ENCODE results near the gene WT1.
"Not testable (repeated sequence)": the region's sequence is repeated elsewhere in the genome, so short reads cannot be mapped to it uniquely, and the experiment has no call there.

WT1 gene

DNA sequence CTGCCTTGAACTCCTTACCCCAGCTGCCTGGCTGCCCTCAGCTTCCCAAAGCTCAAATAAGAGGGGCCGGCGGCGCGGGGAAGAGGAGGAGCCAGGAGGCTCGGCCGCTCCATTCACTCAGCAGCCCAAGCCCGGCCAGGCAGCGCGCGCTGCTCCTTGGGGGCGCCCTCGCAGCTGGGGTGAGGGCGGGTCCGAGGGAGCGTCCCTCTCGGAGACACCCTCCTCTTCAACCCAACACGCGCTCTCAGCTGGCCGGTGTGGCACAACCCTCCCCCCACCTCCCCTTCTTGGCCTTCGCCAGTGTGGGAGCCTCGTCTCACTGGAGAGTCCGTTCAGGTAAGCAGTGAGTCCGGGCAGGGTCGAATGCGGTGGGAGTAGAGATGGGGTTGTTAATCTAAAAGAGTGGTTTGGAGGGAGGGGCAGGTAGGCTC, at the start of gene WT1:
WT1 (minus strand) TSS at position 29 of the 431 bp plus-strand sequence.
- DNase-seq, result no peak

DNA sequence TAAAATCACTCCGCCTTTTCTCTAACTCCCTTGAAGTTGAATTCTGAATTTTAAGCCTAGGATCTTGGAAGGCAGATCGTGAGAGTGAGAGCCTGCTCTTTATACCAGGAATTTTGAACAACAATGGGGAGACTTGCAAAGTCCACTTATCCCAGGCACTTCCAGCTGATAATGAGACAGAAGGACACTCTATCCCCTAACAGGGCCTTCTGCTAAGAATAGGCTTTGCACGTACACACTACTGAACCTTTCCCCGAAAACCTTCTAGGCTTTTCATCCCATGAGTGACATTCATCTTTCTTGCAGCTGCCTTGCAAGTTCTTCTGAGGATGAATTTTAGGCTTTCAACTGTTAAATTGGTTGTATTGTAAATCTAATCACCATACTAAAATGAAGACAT, 44.0 kb upstream of the WT1 start:
- DNase-seq, result no peak

DNA sequence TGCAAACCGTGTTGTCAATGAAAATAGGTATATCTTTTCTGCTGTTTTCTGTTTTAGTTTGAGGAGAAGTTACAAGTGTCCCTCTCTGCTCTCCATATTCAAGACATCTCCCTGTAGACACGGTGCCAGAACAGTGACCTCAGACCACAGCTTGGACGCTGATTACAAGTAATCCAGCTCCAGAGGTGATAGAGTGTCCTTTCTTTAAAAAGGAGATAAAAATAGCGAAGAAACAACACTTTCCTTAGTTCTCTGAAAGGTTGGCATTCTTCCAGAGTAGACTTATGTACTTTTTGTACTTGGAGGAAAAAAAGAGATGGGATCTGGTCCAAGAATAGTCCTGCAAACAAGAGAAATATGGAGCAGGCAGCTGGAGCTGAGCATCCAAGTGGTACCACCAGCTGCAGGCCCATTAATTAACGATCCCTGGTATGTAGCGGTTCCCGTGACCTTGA, 43.0 kb upstream of the WT1 start:
- DNase-seq, result no peak

DNA sequence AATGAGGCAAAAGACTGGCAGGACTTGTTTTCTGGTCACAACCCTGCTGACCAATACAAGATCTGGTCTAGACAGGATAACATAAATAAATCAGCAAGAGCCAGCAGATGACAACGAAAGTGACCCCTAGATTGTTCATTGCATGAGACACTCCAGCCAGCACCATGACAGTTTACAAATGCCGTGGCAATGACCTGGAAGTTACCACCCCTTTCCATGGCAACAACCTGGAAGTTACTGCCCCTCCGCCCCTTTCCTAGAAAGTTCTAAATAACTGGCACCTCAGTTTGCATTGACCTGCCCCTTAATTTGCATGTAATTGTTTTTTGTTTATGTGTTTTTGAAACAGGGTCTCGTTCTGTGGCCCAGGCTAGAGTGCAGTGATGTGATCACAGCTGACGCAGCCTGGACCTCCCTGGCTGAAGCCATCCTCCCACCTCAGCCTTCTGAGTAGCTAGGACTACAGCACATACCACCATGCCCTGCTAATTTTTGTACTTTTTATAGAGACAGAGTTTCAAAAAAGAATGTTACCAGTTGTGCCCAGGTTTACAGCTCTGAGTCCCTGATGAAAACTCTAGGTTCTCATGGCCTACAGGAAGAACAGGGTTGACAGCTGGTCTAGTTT, 38.1 kb upstream of the WT1 start:
- DNase-seq, result no peak

DNA sequence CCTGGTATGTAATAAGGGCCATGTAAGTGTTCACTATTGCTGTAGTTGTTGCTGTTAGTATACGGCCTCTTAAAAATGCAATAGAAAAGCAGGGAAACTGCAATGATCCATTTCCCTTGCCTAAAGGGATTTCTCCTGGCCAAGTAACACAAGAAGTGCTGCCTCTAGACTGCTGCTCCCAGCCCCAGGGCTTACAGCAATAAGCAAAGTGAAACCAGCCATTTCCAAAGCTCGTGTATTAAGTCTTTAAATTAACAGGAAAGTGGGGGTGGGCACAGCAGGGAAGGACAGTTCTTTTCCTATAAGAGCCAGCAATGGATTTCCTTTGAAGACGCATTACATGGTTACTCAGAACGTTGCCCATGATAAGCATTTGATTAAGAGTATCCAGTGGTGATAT, 36.9 kb upstream of the WT1 start:
- no peak for DNase-seq

DNA sequence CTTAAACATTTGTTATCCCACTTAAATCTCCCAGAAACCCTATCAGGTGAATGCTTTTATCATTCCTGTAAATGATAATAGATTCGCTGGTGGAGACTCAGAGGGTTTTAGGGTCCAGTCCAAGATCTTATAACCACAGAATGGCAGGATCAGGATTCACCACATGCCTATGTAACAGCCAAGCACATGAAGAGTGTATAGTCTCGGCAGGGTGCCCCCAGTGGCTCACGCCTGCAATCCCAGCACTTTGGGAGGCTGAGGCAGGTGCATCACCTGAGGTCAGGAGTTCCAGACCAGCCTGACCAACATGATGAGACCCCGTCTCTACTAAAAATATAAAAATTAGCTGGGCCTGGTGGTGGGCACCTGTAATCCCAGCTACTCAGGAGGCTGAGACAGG, 36.2 kb upstream of the WT1 start:
- not testable (repeated sequence) for DNase-seq

DNA sequence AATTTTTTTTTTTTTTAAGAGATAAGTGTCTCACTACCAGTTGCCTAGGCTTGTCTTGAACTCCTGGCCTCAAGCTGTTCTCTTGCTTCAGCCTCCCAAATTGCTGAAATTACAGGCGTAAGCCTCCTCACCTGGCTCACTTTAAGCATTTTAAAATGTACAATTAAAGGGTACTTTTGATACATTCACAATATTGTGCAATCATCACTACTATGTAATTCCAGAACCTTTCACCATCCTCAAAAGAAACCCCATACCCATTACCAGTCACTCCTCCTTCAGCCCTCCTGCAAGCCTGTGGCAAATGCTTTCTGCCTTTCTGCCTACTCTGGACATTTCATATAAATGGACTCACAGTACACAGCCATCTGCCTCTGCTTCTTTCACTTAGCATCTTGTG, 34.5 kb upstream of the WT1 start:
- no peak for DNase-seq

DNA sequence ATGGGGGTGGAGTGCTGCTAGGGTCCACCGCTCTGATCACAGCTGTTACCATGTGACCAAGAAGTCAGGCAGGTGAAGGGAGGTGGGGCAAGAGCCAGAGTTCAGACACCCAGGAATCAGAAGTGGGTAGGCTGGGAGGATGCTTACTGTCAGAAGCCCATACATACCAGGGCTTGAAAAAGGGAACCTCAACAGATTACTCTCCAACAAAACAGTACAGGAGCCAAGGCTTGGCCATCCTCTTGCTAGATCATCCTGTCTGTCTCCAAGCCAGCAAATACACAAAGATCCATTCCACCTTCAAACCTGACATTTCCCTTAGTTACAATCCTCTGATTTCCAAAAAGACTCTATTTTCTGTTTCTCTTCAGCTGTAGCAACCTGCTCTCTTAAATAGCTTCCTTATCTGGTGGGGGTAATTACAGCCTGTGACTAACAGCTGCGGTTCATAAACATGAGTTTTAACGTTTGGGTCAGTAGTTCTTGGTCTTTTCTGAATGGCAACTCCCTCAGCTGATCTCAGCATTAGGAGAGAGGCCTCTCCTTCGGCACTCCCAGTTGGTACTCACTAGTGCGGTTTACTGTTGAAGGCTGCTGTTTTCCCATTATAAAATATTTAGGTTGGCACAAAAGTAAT, 31.1 kb upstream of the WT1 start:
- DNase-seq, result no peak

DNA sequence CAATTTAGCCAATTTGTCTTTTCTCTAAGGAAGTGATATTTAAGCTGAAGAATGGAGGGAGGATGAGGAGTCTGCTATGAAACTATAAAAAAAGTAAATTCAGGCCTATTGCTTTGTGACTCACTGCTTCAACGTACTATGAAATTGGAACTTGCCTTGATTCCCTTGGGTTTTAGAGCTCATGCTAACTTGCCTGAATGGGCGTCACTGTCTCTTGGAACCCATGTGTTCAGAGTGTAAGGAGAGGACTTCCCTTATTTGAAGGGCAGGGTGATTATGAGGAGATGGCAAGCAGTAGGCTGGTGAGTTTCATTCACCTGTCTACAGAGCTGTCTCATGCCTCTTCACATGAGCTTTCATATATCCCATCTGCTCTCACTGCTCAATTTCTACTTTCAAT, 28.7 kb upstream of the WT1 start:
- no peak for DNase-seq

DNA sequence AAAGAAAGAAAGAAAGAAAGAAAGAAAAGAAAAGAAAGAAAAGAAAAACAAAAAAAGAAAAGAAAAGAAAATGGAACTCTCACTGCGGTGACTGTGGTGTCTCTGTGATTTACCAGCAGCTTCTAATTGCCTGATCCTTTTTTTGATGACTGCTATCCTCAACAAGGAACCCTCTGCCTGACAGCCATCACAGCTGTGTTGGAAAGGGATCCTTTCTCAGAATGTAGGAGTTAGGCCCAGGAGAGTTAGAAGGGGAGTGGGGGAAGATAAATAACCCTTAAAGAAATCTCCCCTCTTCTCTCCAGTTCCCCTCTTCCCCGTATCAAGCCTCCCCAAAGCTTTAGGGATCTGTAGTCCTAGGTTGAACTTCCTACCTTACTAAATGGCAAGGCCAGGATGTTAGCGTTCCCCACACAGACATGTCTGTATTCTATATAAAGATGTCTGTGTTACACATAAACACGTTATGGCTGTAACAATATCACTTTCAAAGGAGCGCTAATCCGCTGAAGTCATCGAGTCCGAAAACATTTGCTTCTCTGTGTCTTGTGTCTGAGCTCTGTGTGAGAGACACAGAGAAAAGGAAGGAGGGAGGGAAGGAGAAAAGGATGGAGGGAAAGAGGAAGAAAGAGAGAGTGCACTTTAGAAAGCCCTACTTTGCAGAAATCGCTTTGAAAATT, 26.8 kb upstream of the WT1 start:
- DNase-seq, result no peak

DNA sequence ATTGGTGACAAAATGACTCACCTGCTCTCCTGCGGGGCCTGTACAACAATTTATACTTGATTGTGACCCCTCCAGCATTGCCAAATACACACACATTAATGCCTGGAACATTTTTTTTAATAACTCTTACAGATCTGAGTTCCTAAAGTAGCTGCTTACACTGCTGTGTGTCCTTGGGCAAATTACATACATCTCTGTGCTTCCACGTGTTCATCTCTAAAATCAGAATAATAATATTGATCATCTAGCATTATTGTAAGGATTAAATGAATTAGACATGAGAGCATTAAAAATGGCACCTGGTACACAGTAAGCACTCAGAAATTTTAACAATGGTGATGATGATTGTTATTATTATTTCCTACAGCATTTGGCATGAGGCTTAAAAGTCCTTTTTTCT, 21.5 kb upstream of the WT1 start:
- DNase-seq, result no peak

DNA sequence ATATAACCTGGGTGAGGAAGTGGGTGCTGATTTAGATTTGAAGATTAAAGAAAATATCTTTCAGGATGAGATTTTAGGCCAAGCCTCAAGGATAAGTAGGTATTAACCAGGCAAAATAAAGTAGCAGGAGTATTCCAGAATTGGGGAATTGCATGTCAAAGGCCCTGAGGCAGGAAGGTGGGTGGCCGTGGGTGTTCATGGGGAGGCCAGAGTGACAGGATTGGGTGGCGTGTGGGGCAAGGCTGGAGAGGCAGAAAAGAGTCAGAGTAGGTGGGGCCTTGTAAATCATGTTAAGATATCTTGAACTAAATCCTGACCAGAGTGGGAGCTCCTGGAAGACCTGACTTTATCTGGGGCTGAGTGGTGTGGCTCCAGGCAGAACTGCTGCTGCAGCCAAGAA, 19.7 kb upstream of the WT1 start:
- no peak for DNase-seq

DNA sequence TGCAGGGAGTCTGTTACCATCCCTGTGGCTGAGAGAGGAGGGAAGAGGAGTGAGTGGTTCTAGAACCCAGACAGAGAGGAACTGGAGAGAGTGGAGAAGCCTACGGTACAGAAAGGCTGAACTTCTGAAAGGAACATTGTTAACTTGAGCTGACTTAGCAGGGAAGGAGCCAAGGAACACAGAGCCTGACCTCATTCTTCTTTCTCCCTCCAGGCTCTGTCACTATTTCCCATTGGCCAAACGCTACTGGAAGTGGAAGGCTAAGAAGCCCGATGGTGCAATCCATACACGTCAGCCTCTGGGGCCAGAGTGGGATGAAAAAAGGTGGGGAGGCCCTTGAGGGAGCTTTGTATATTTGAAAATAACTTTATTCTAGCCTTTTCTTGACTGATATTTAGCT, 16.5 kb upstream of the WT1 start:
- no peak for DNase-seq

DNA sequence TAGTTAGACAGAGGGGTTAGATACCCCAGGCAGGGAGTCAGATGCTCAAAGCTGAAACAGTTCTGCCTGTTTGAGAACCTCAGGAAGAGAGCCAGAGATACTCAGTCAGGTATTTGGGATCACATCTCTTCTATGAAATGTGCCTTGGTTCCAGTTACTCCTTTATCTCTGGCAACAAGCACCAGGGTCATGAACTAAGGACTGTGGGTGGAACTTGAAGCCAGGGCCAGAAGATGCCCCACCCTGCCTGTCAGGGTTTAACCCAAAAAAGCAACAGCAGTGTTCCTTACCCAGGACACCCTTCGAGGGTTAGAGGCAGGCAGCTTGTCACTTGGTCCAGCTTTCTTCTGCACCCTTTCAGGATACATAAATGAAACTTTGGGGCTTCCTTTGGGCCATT, 15.0 kb upstream of the WT1 start:
- no peak for DNase-seq

DNA sequence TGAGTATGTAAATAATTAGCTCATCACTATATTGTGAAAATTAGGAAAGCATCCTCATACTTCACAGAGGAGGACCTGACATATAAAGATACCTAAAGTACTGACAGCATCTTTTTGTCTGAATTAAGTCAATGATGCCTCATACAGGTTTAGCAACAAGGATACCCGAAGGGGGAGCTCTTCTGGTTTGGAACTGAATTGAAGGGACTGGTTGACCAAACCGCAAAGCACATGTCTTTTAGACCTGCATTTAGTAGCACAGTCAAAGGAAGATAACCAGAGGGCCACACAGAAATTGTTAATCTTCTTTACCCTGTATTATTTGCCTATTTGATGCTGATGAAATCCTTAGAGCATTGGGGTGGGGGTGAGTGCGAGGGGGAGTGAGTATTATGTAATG, 12.9 kb upstream of the WT1 start:
- no peak for DNase-seq

DNA sequence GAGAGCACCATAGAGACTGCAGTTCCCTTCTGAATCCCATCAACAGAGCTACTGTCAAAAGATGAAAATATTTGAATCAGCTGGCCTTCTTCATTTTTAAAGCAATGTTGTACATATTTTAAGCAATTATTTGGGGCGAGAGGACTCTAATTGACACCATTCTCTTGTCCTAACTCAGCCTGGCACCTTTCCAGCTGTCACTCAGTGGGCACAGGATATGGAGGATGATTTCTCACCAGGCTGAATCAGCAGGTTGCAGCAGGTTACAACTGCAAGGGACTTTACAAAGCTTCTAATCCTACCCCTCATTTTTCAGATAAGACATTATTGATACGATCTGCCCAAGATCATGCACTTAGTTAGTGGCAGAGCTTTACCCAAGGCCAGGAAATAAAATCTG, 11.9 kb upstream of the WT1 start:
- DNase-seq, result no peak

DNA sequence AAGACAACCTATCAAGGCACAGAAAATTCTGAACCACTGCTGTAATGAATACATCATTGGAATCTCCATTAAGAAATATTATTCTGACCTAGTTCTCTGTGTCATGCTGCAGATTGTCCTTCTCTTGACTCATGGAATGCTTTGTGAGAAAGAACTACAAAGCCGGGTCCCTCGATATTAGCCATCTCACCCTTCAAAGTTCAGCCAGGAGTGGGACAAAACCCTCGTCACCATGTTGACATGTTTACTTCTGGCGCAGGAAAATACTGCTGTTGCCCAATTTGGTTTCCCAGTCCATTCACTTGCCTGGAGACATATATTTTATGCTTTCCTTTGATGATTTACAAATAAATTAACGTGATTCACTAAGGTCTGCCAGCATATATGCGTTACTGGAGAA, 10.9 kb upstream of the WT1 start:
- DNase-seq, result no peak

DNA sequence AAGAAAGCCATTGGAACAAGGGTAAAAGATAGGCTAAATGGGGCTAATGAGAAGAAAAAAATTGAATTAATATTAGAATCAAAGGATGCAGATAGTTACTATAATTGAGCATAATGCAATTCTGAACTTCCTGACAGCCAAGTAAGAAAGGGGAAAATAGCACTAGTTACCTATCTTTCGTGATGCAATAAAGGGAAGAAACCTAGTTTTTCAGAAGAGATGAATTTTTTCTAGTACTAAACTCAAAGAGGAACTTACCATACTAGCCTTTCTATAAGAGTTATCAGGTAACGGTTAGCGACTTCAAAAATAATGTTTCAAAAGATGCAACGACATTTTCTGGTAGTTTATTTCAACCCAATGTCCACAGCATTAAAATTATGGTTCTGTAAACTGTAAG, 8.8 kb upstream of the WT1 start:
- DNase-seq, result no peak

DNA sequence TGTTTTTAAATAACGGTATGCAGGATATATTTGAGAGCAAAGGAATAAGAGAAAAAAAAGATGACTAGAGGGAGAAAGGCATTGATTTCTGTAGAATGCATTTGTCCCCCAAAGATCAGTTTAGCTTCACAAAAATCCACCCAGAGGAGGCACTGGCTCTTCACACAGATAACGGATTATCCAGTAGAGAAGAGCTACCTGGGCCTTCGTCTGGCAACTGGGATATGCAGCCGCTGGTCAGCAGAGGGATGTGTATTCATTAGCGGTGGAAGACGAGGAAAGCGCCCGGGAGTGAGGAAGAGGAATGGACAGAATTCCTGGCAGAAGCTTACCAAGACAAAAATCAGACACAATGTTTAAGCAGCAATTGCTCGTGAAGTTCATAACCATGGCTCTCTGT, 5.6 kb upstream of the WT1 start:
- DNase-seq, result no peak

DNA sequence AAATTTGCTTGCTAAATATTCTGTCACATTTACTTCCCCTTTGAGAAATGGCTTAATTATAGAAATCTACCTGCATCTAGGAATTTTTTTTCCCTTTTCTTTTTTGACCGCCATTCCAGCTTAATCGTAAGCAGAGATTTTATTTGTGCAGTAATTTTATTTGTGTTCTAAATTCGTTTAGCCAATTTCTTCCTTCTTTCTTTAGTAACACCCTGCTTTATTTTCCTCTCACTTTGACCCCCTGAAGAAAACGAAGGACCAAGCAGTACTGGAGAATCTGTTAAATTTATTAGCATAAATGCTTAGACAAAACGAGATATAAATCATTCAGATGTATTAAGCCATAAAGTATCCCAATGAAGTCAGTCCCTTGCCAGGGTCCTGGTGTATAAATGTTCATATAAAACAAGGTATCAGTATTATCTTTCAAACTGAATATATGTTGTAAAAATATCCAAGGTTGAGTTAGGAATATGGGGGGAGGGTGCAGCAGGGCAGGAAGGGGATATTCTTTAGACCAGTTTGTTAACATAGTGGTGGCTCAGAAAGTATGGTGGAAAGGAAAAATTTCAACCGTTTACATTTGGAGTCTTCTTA, 5.1 kb upstream of the WT1 start:
- no peak for DNase-seq

DNA sequence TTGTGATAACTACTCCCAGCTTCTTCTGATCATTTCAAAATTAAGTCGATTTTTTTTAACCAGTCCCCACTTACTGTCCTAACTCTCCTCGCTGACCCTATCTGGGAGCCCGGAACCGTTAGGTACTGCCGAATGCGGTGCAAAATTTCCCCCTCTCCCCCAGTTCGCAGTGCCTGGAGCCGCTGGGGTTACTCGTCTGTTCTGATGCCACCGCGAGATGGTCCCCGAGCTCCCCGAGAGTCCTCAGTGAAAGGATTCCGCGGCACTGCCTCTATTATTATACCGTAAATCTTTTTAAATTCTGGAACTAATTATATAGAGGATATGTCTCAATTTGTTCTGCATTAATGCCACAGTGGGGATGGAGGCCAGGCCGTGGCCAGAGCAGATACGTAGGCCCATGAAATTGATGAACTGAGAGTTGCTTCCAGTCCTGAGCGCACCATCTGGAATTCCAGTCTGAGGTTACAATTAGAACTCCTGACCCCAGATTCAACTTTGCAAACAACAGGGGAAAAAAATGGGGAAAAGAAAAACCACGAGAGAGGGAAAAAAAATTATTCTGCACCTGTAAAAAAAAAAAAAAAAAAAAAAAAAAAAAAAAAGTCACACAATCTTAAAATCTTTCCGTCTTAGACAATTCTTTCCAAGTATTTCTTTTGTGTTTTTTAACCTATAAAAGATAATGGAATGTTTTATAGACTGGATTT, 4.3 kb upstream of the WT1 start:
- no peak for DNase-seq

DNA sequence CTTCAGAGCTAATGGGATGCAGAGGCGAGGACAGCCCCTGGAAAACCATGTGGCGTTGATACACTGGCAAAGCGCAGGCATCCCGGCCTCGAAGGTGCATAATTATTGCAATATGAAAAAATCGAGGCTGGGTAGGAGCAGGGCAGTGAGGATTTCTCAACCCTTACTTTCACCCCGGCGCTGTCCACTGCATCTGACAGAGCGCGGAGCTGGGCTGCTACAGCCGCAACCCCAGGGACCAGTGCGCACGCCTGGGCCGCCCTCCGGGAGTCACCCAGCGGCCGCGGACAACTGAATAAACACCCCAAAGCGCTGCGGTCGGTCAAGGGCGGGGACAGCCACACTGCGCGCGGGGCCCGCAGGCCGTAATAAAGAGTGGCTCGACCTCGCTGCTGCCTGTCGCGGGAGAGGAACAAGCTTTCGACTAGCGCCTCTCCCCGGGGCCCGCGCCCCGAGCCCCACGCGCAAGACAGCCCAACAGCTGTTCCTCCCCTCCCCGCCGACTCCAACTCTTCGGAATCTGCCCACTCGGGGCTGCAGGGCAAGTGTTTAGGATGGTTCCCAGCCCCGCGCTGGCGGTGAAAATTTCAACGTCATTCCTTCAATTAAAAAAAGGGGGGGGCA, 3.6 kb upstream of the WT1 start:
- no peak for DNase-seq

DNA sequence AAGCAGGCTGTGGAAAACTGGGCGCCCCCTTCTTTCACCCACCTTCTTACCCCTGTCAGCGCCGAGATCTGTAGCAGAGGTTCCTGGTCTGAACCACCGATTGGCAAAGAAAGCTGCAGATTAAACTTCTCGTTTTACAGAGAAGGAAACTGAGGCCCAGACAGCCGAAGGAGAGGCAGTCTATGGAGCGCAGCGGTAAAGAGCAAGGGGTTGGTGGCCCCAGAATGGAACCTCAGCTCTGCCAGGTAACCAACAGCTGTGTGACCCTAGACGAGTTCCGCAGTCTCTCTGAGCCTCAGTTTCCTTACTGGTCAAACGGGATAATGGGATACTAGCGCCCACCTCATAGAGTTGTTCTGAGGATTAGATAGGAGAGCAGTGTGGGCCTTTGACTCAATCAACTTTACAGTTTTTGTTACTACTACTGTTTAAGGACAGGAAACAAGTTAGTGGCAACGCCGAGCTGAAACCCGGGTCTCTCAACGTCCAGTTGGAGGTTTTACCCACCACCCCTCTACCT, 3.1 kb upstream of the WT1 start:
- DNase-seq, result no peak

Measured in CD4-positive, alpha-beta T cell treated with Interleukin-4 for 1 hour (primary cell).